HG02884 (cell line): ENCODE data around the gene EYA3.

Source experiments
- ATAC-seq: cut with Tn5 transposase; IDR thresholded peaks from one replicate; pipeline ENCODE4 v1.9.1; 2021; ENCODE audit warnings: mild to moderate bottlenecking, moderate library complexity; ENCODE audit not compliant: unreplicated experiment

The EYA3 gene, protein sequence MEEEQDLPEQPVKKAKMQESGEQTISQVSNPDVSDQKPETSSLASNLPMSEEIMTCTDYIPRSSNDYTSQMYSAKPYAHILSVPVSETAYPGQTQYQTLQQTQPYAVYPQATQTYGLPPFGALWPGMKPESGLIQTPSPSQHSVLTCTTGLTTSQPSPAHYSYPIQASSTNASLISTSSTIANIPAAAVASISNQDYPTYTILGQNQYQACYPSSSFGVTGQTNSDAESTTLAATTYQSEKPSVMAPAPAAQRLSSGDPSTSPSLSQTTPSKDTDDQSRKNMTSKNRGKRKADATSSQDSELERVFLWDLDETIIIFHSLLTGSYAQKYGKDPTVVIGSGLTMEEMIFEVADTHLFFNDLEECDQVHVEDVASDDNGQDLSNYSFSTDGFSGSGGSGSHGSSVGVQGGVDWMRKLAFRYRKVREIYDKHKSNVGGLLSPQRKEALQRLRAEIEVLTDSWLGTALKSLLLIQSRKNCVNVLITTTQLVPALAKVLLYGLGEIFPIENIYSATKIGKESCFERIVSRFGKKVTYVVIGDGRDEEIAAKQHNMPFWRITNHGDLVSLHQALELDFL

DNA sequence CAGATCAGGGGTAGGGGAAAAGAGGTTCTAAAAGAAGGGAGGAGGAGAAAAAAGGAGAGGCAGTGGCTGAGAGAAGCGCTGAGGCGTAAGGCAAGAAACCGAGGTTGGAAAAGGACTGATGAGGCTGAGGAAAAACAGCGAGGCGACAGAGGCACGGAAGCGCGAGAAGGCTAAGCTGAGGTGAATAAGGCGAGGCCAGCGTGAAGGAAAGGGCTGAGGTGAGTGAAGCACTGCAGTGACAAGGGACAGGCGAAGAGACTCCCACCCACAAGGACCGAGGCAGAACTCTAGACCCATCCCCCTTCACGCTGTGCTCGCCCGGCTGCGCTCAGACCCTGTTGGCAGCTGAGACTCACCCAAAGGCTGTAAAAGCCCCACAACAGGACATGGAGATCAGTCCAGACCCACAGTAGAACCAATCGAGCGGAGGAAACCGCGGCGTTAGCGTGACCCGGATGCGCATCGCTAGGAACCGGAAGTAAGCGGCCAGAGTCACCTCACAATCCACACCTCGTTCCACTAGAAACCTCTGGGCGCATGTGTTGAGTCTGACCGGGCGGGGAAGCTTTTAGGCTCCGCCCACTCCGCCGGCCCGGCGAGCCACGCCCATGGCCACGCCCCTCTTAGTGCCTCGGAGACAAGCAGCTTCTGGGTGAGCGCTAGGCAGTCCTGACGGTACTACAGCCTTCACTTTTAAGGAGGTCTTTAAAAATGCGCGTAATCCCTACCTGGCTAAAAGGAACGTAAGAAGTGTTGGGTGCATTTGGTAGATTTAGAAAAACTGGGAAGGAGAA, at the start of gene EYA3:
Gene EYA3, minus strand, starts transcription at position 443 of the 794 bp plus-strand sequence. CDS start 30,584 bp downstream, outside the sequence.
- ATAC-seq, result peak; percentile 88

- no peak for ATAC-seq
Observed at GRCh38 chr1:28136922-28137613, 48.7 kb upstream of the EYA3 start.

GRCh38 chr1:28136169-28136921, 47.9 kb upstream of the EYA3 start:
- no peak for ATAC-seq

DNA sequence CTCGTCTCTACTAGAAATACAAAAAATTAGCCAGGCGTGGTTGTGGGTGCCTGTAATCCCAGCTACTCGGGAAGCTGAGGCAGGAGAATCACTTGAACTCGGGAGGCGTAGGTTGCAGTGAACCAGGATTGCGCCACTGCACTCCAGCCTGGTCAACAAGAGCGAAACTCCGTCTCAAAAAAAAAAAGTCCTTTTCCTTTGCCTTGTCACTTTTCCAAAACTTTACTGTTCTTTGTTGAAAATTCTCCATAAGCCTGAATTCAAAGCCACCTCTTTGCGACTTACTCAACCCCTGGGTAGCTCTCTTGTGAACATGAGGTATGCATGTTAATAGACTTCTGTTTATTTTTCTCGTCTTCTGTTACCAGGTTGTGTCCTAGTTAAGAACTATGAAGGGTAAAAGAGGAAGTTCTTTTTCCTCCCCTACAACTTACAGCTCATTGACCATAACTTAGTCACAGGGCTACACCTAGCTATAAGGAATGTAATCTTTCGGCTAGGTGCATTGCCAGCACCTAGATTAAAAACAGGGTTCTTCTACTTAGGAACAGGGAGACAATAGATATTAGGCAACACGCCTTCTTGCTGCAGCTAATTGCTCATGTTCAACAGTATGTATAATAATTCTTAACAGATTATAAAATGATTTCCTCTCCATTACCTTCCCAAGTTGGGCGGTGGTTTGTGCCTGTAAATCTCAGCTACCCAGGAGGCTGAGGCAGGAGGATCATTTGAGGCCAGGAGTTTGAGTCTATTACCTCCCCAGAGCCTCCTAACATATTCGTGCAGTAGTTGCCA, 47.2 kb upstream of the EYA3 start:
- ATAC-seq, result no peak

DNA sequence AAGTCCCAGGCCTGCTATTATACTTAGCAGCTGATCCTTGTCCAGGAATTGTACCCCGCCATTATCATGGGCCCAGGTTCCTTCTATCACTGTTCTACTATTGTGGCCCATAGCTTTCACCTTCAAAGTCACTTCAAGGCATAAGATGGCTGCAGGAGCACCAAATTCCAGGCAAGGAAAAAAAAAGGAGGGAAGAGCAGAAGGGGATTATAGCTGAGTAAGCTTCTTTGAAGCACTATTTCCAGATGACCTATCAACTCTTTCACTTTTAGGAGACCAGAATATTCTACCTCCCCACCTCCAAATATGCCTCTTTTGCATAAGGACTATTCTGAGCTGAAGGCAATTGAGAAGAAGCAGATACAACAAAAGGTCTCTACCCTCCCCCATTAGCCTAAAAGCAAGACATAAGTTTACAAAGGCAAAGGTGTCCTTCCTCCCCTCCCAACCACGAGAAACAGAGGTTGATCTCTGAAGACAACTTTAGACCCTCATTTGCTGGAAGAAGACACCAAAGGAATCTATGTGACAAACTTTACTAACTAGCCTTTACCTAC, 46.3 kb upstream of the EYA3 start:
- ATAC-seq, result no peak

- no peak for ATAC-seq
Observed at GRCh38 chr1:28132171-28133167, 44.1 kb upstream of the EYA3 start.

GRCh38 chr1:28130901-28131300, 42.5 kb upstream of the EYA3 start:
- no peak for ATAC-seq

DNA sequence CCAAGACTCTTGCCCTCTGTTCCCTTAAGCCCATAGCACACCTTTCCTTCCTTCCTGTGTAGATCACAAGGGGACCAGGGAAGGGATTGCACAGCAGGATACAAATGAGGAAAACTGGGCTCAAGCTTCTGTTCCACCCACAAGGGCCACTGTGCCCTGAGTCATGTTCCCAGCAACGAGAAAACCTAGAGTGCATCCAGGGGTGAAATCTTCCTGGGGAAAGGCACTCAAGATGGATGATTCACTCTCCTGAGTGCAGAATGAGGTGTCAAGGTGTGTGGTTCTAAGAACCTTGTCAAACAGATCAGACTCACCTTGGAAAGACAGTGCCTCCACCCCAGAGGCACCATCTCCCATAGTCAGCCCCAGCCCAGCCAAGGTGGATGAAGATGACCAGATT, 40.7 kb upstream of the EYA3 start:
- no peak for ATAC-seq

DNA sequence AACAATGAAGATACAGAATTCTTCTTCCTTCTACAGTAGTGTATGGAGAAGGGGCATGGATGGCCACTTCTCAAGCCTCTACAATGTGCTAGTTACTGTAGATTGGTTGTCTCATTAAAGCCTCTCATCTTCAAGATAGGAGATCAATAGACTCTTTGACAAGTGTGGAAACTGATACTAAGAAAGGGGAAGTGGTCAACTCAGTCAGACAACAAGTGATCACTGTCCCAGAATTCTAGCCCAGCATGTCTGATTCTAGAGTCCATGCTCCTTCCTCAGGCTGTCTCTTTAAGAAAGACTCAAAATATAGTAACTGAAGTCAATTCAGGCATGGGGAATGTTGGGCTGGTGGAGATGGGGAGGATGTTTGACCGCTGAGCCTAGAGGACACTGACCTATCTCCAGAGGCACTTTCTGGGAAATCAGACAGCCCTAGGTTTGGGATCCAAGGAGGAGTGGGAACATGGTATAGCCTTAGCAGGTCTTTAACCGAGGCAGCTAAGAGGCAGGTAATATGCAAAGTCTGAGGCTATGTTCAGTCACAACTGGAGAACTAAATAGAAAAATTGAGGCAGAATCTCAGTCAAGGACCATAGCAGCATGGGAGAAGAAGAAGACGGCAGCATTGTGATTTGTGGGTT, 39.3 kb upstream of the EYA3 start:
- peak; percentile 52 for ATAC-seq

- ATAC-seq, result no peak
Observed at GRCh38 chr1:28126783-28127490, 38.5 kb upstream of the EYA3 start.

- no peak for ATAC-seq
Observed at GRCh38 chr1:28126212-28126611, 37.8 kb upstream of the EYA3 start.

DNA sequence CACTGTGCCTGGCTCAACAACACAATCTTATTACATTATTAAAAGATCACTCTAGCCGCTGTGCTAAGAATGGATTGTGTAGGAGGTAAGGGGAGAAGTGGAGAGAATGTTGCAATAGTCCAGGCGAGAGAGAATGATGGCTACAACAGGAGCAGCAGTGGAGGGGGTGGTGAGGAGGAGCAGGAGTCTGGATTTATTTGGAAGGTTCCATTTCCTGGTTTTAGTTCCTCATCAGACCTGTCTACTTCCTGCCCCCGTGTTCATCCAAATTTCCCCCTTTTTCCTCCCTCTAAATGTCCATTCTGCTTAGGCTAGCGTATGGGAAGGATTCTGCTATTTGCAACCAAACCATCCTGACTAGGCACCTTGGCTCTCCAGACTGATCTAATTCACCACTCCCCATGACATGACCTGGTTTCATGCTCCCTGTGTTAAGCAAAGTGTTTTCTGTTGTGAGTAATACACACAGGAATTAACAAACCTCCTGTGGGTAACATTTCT, 35.1 kb upstream of the EYA3 start:
- ATAC-seq, result no peak

- no peak for ATAC-seq
Observed at GRCh38 chr1:28122183-28122582, 33.8 kb upstream of the EYA3 start.

DNA sequence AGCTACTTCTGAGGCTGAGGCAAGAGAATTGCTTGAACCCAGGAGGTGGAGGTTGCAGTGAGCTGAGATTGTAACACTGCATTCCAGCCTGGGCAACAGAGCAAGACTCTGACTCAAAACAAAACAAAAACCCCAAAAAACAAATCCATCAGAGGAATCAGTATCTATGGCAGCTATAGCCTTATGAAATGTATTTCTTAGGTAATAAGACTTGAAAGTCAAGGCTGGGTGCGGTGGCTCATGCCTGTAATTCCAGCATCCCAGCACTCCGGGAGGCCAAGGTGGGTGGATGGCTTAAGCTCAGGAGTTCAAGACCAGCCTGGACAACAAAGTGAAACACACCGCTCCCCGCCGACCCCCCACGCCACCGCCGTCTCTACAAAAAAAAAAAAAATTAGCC, 31.1 kb upstream of the EYA3 start:
- ATAC-seq, result no peak

- ATAC-seq, result no peak
Observed at GRCh38 chr1:28118640-28119307, 30.4 kb upstream of the EYA3 start.

GRCh38 chr1:28115267-28115666, 26.9 kb upstream of the EYA3 start:
- no peak for ATAC-seq
